ENCODE results near the gene IQSEC3.
"Not testable (repeated sequence)": the region's sequence is repeated elsewhere in the genome, so short reads cannot be mapped to it uniquely, and the experiment has no call there.

IQSEC3 gene

GRCh38 chr12:214003-214741, 147.6 kb downstream of the IQSEC3 start, which contains the start of gene SLC6A12:
SLC6A12 (minus strand) TSS chr12:214157; CDS start chr12:209986, 4,171 bp downstream.
- no peak for DNase-seq (ENCODE audit: low spot score)

- no peak for DNase-seq (ENCODE audit: low spot score)
These were observed 148.5 kb downstream of the IQSEC3 start for GRCh38 chr12:215116-215515.

GRCh38 chr12:217029-217428, 150.5 kb downstream of the IQSEC3 start:
- not testable (repeated sequence) for DNase-seq (ENCODE audit: low spot score)

GRCh38 chr12:218221-218620, 151.7 kb downstream of the IQSEC3 start:
- no peak for DNase-seq (ENCODE audit: low spot score)

GRCh38 chr12:218728-219590, 152.4 kb downstream of the IQSEC3 start:
- no peak for DNase-seq (ENCODE audit: low spot score)

GRCh38 chr12:219891-220352, 153.4 kb downstream of the IQSEC3 start:
- DNase-seq (ENCODE audit: low spot score) = peak; percentile 14

- DNase-seq (ENCODE audit: low spot score) = no peak
These were observed 153.9 kb downstream of the IQSEC3 start for GRCh38 chr12:220491-220890.

- no peak for DNase-seq (ENCODE audit: low spot score)
These were observed 154.5 kb downstream of the IQSEC3 start for GRCh38 chr12:220946-221550.

- DNase-seq (ENCODE audit: low spot score) = no peak
These were observed 155.2 kb downstream of the IQSEC3 start for GRCh38 chr12:221736-222135.

GRCh38 chr12:223841-224240, 157.3 kb downstream of the IQSEC3 start:
- no peak for DNase-seq (ENCODE audit: low spot score)

GRCh38 chr12:224330-224729, 157.8 kb downstream of the IQSEC3 start:
- no peak for DNase-seq (ENCODE audit: low spot score)

GRCh38 chr12:225012-225411, 158.4 kb downstream of the IQSEC3 start:
- DNase-seq (ENCODE audit: low spot score) = no peak

GRCh38 chr12:226401-226800, 159.8 kb downstream of the IQSEC3 start:
- DNase-seq (ENCODE audit: low spot score) = no peak

- DNase-seq (ENCODE audit: low spot score) = no peak
These were observed 160.8 kb downstream of the IQSEC3 start for GRCh38 chr12:227286-227915.
